HG02610 (cell line): ENCODE data around the gene ANKRD30B.
"Not testable (repeated sequence)": the region's sequence is repeated elsewhere in the genome, so short reads cannot be mapped to it uniquely, and the experiment has no call there.

Source experiments
- ATAC-seq: cut with Tn5 transposase; IDR thresholded peaks from one replicate; pipeline ENCODE4 v1.9.1; 2021; ENCODE audit warnings: mild to moderate bottlenecking, moderate library complexity; ENCODE audit not compliant: unreplicated experiment

ANKRD30B gene

GRCh38 chr18:14747513-14748474 lies at the start of gene ANKRD30B:
Gene ANKRD30B, plus strand, starts transcription at chr18:14748172. Its CDS starts 248 bp downstream, at chr18:14748420.
- no peak for ATAC-seq

- ATAC-seq: not testable (repeated sequence)
Measured at GRCh38 chr18:14701286-14702040, 46.5 kb upstream of the ANKRD30B start.

GRCh38 chr18:14709761-14710160 lies 38.2 kb upstream of the ANKRD30B start:
- not testable (repeated sequence) for ATAC-seq

- not testable (repeated sequence) for ATAC-seq
Measured at GRCh38 chr18:14721569-14721968, 26.4 kb upstream of the ANKRD30B start.

GRCh38 chr18:14739056-14739455 lies 8.9 kb upstream of the ANKRD30B start:
- ATAC-seq: not testable (repeated sequence)

- ATAC-seq: no peak
Measured at GRCh38 chr18:14746897-14747296, 1.1 kb upstream of the ANKRD30B start.

- no peak for ATAC-seq
Measured at GRCh38 chr18:14748496-14748895, 524 bp downstream of the ANKRD30B start.

GRCh38 chr18:14763566-14763965 lies 15.6 kb downstream of the ANKRD30B start:
- ATAC-seq: not testable (repeated sequence)

GRCh38 chr18:14767474-14767873 lies 19.5 kb downstream of the ANKRD30B start:
- ATAC-seq: no peak

GRCh38 chr18:14768241-14768640 lies 20.3 kb downstream of the ANKRD30B start:
- no peak for ATAC-seq

GRCh38 chr18:14769381-14769780 lies 21.4 kb downstream of the ANKRD30B start:
- ATAC-seq: no peak

- no peak for ATAC-seq
Measured at GRCh38 chr18:14776801-14777200, 28.8 kb downstream of the ANKRD30B start.

GRCh38 chr18:14781671-14782070 lies 33.7 kb downstream of the ANKRD30B start:
- ATAC-seq: no peak

GRCh38 chr18:14784133-14784532 lies 36.2 kb downstream of the ANKRD30B start:
- ATAC-seq: no peak

GRCh38 chr18:14796876-14797275 lies 48.9 kb downstream of the ANKRD30B start:
- not testable (repeated sequence) for ATAC-seq

GRCh38 chr18:14797969-14798764 lies 50.2 kb downstream of the ANKRD30B start:
- ATAC-seq: not testable (repeated sequence)

GRCh38 chr18:14811081-14811480 lies 63.1 kb downstream of the ANKRD30B start:
- ATAC-seq: not testable (repeated sequence)

- not testable (repeated sequence) for ATAC-seq
Measured at GRCh38 chr18:14826972-14827632, 79.1 kb downstream of the ANKRD30B start.

- not testable (repeated sequence) for ATAC-seq
Measured at GRCh38 chr18:14841607-14842006, 93.6 kb downstream of the ANKRD30B start.

GRCh38 chr18:14851533-14851932 lies 103.6 kb downstream of the ANKRD30B start:
- not testable (repeated sequence) for ATAC-seq
